NCI-H2227 treated with DMSO at 0.1 percent for 48 hours (cell line): ENCODE results near the gene DRC7.

Experiments
- DNase-seq: peaks from one replicate; lab custom pipeline; 2025; lab: John Stamatoyannopoulos, UW

The DRC7 gene

GRCh38 chr16:57676553-57677085, 18.0 kb upstream of the DRC7 start:
- no peak for DNase-seq

DNA sequence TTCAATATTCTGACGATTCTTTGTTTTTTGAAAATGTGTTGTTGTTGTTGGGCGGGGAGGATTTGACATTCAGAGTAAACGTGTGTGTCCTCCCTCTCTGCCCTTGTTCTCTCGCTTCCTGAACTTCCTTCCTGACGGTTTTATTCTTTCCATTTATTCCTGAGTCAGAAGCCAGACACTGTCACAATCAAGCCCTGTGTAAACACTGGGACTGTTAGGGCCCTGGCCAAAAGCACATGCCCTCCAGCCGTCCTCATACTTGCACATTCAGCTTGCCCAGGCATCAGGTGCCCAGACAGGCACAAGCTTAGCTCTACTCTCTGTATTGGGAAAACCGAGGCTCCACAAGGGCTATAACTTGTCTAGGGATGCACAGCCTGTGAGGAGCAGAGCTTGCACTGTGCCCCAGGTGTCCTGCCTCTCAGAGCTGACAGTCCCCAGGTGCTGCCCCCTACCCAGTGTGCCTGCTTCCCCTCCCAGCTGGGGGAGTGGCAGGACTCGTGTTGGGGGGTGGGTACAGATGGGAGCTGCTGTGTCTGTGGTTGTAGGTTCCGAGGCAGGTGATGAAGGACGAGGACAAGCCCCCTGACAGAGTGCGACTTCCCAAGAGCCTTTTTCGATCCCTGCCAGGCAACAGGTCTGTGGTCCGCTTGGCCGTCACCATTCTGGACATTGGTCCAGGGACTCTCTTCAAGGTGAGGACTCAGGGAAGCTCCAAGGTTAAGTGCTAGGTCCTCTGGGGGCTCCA, 16.8 kb upstream of the DRC7 start:
- DNase-seq = no peak

DNA sequence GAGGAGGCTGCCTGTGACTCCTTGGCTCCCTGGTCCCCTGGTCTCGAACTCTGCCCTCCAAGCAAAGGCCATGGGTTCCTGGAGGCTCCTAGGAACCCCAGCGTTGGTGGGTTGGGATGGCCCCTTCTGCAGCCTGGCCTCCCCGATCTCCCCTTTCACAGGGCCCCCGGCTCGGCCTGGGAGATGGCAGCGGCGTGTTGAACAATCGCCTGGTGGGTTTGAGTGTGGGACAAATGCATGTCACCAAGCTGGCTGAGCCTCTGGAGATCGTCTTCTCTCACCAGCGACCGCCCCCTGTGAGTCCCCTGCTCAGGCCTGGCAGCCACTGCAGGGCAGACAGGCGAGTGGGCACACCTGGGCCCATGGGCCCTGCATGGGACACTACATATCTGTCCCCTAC, 15.6 kb upstream of the DRC7 start:
- no peak for DNase-seq

DNA sequence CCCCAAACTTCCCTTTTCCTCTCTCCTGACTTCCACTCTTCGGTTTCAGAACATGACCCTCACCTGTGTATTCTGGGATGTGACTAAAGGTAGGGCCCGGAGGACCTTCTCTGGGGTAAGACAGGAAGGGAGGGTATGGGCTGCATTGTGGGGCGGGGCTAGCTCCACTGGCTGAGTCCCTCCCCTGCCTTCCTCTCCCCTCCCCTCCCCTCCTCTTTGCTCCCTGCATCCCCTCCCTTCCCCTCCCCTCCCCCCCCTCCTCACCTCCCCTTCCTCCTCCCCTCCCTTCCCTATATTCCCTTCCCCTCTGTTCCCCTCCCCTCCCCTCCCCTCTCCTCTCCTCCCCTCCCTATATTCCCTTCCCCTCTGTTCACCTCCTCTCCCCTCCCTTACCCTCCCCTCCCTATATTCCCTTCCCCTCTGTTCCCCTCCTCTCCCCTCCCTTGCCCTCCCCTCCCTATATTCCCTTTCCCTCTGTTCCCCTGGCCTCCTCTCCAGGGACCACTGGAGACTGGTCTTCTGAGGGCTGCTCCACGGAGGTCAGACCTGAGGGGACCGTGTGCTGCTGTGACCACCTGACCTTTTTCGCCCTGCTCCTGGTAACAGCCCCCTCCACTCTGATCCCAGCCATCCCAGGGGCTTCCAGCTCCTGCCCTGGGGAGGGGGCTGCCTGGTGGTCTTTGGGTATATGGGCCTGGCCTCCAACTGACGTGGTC, 14.7 kb upstream of the DRC7 start:
- DNase-seq = no peak

- DNase-seq = no peak
Measured at GRCh38 chr16:57680842-57681375, 13.7 kb upstream of the DRC7 start.

GRCh38 chr16:57681950-57682728, 12.5 kb upstream of the DRC7 start:
- DNase-seq = no peak

DNA sequence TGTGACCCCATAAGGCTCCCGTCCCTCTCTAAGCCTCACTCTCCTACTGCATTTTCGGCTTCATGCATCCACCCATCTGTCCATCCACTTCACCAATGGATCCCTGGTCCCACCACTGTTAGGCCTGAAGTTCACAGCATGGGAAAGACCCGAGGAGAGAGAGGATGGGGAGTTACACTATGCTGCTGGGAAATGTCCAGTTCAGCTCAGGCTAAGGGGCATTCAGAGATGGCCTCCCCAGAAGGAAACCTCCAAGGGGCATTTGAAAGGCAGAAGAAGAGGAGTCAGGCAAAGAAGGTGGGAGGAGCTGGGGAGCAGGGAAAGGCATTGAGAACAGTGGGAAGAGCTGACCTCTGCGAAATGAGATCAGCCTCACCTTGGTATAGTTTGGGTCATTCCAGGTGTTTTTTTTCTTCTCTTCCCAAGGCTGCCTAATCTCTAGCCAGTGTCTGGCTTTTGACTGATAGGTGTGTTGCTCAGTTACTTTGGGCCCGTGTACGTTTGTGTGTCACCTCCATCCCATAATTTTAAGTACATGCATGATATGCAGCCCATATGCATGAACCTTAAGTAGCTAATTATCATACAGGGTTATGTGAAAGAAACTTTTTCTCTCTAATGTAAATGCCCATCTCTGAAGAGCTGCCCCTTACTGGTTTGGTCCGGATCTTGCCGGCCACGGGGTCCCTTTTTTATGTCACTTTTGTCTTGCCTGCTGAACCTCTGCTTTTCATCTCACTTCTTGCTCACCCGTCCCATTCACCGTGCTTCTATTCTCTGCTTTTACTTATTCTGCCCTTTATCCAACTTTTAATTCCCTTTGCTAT, 11.6 kb upstream of the DRC7 start:
- no peak for DNase-seq

- DNase-seq = no peak
Measured at GRCh38 chr16:57683636-57684545, 10.7 kb upstream of the DRC7 start.

DNA sequence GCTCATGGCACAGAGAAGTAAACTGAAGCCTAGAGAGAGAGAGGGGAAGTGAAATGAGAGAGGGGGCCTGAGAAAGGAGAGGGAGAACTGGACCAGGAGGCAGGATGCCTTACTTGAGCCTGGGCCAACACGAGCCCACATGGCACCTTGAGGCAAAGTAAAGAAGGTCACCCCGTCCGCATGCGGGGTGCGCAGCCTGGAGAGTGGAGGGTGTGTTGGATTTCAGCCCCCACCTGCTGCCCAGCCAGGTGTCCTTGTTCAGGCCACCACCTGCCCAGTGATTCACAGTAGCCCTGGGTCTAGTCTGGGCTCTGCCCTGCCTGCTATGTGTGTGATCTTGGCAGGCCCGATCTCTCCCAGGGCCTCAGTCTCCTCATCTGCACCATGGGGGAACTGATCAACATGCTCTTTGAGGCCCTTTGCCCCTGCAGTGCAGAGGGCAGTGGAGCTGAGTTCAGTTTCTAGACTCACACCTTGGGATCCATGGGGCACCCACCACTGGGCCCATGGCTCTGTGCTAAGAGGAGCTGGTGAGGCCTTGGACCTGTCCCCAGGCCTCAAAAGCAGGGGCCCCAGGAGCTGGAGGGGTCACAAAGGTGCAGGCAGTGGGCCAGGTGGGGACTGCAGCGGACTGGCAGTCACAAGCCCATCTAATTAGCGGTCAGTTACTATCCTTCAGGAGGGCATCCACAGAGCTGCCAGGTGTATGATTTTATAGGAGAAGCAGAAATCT, 9.8 kb upstream of the DRC7 start:
- DNase-seq = no peak

- no peak for DNase-seq
Measured at GRCh38 chr16:57685633-57686032, 9.0 kb upstream of the DRC7 start.

GRCh38 chr16:57686577-57686976, 8.0 kb upstream of the DRC7 start:
- no peak for DNase-seq

DNA sequence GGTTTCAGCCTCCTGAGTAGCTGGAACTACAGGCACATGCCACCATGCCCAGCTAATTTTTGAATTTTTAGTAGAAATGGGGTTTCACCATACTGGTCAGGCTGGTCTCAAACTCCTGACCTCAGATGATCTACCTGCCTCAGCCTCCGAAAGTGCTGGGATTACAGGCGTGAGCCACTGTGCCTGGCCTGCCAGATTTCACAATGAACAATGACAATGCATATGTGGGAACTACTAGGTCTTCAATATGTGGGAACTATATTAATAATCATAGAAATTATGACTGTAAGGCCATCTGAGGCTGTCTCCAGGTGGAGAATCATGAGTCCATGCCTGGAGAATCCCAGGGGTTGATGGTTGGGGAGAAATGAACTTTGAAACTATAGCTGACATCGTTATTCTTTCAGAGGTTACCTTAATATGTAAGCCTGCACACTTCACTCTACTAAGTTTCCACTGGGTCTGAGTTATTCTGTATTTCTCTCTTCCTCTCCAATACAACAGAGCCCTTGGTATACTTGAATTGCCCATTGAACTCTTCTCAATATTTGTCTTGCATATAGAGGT, 7.2 kb upstream of the DRC7 start:
- DNase-seq = no peak

DNA sequence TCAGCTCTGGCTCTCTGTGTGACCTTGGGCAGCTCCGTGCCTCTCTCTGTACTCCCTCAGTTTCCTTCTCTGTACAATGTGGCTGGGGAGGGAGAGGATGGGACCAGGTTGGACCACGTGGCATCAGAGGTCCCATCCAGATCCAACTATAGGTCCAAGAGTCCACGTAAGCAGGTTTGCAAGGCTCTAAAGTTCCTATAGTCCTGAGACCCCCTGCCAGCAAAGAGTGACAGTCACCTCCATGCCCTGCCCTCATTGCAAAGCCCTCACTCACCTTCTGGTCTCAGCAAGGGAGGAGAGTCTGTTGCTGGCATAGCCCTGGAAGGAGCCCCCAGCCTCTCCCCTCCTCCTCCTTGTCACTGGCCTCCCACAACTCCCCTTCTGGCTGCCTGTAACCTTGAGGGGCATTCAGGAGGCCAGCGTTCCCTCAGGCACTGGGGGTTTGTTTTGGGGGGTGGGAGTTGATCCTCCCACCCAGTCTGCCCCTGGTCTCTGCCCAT, 6.1 kb upstream of the DRC7 start:
- no peak for DNase-seq

GRCh38 chr16:57688987-57689761, 5.4 kb upstream of the DRC7 start:
- DNase-seq = no peak

GRCh38 chr16:57689762-57690558, 4.6 kb upstream of the DRC7 start:
- no peak for DNase-seq

DNA sequence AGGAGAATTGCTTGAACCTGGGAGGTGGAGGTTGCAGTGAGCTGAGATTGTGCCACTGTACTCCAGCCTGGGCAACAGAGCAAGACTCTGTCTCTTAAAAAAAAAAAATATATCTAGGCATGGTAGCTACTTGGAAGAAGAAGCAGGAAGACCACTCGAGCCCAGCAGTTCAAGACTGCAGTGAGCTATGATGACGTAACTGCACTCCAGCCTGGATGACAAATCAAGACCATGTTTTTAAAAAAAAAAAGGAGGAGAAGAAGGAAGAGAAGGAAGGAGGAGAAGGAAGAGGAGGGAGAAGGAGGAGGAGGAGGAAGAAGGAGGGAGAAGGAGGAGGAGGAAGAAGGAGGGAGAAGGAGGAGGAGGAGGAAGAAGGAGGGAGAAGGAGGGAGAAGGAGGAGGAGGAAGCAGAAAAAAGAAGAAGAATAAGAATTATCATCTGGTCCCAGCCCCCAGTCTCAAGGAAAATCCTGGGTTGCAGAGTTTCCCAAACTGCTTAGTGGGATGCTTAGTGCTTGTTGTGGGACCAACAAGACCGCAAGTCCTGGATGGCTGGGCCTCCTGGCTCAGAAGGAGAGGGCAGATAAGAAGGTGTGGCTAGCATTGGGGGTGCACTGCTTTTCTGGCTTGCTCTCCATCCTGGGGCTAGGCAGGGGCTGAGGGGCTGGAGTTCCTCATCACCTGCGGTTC, 3.7 kb upstream of the DRC7 start:
- no peak for DNase-seq

DNA sequence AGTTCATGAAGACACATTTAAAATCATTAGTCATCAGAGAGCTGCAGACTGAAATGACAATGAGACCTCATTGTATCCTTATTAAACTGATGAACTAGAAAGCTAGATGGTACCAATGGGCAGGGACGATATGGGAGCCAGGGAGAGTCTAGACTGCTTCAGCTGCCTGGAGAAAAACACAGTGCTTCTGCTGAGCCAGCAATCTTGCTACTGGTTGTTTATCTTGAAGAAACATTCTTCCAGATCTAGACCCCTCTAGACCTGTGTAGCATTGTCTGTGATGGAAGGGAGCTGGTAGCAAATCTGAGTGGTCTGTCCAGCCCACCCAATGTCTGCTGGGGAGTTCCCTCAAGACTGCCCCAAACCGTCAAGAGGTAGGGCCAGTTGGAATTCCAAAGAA, 2.0 kb upstream of the DRC7 start:
- no peak for DNase-seq
